Natural killer cell (primary cell): ENCODE data around the gene NR6A1. TPM values are rescaled to one million over a fixed set of nuclear protein-coding genes. Genes with fewer than 3 reads are reported as not detected.

Experiments used
- ATAC-seq, 3 donors: fragments of 150-1000 bp in 2 of 3; fragments of 200-7000 bp in 1 of 3; cut with Tn5 transposase; 1 replicate in 1 of 3; 2 replicates in 2 of 3; pipeline ENCODE4 v1.10.0; 2021; ENCODE audit warnings: mild to moderate bottlenecking in 2 of 3, moderate library complexity in 2 of 3
- DNase-seq, 2 donors: peaks; one replicate each; pipeline versions ENCODE4 v3.0.0 to v3.0.0-alpha.2; 2013 to 2021; ENCODE audit warnings: mixed read lengths in 1 of 2
- H3K27ac ChIP-seq: one replicate; pipeline ENCODE4 v1.5.1; 2013; ENCODE audit warnings: mild to moderate bottlenecking, low read length
- H3K27me3 ChIP-seq: one replicate; pipeline ENCODE4 v1.6.1; 2013; ENCODE audit warnings: low read length; ENCODE audit not compliant: control insufficient read depth, insufficient read depth
- H3K36me3 ChIP-seq: one replicate; pipeline ENCODE4 v1.6.1; 2013; ENCODE audit warnings: low read length; ENCODE audit not compliant: control insufficient read depth, insufficient read depth
- H3K4me1 ChIP-seq: one replicate; pipeline ENCODE4 v1.6.1; 2013; ENCODE audit warnings: low read length; ENCODE audit not compliant: control insufficient read depth, insufficient read depth
- H3K4me3 ChIP-seq: one replicate; pipeline ENCODE4 v1.5.1; 2013; ENCODE audit warnings: low read length
- H3K9me3 ChIP-seq: one replicate; pipeline ENCODE4 v1.6.1; 2013; ENCODE audit warnings: low read length; ENCODE audit not compliant: control insufficient read depth, insufficient read depth
- H3K27ac Mint-ChIP-seq, 2 donors: one replicate each; pipeline ENCODE4 v1.8.0; 2022; ENCODE audit warnings: mild to moderate bottlenecking in 2 of 2, mixed read lengths in 2 of 2, moderate library complexity in 1 of 2
- H3K27me3 Mint-ChIP-seq, 2 donors: one replicate each; pipeline ENCODE4 v1.8.0; 2022; ENCODE audit warnings: low read depth in 2 of 2, mixed read lengths in 2 of 2
- H3K36me3 Mint-ChIP-seq: one replicate; pipeline ENCODE4 v1.8.0; 2022; ENCODE audit warnings: mixed read lengths
- H3K4me1 Mint-ChIP-seq, 2 donors: one replicate each; pipeline ENCODE4 v1.8.0; 2022; ENCODE audit warnings: mixed read lengths in 2 of 2
- H3K4me3 Mint-ChIP-seq: one replicate; pipeline ENCODE4 v1.8.0; 2022; ENCODE audit warnings: mild to moderate bottlenecking, moderate library complexity, mixed read lengths
- H3K9me3 Mint-ChIP-seq, 2 donors: one replicate each; pipeline ENCODE4 v1.8.0; 2022; ENCODE audit warnings: mixed read lengths in 2 of 2
- CTCF ChIP-seq: fragments of 200-600 bp; IDR thresholded peaks from one replicate; pipeline ENCODE4 v1.8.0; 2022; ENCODE audit warnings: antibody characterized with exemption
- WGBS: methylation state at CpG from one replicate; pipeline ENCODE4 v1.1.7; 2013; ENCODE audit warnings: missing lambda C conversion rate; ENCODE audit not compliant: insufficient coverage; 5-methylcytosine and 5-hydroxymethylcytosine counted together
- intact Hi-C: fragments of 100-400 bp; cut with micrococcal nuclease; formaldehyde crosslinking; loops from one replicate; pipeline ENCODE4 v1.14.2; 2022
- total RNA-seq, 4 donors: library from RNA; stranded (reverse); fragments of 120-200 nt in 1 of 4; gene quantifications; one replicate each; pipeline versions ENCODE4 v1.2.3 to v1.2.4, GENCODE V29; 2013 to 2022

NR6A1 gene
- total RNA-seq, 3 donors from 2014 or later (not counting 1 experiment from before 2014, with no cell fraction given), result 0.07 to 0.75 (median 0.49) TPM

GRCh38 chr9:124574534-124575375, 196.4 kb downstream of the NR6A1 start:
- H3K4me3 ChIP-seq, result no peak overlapping the region

GRCh38 chr9:124570942-124571666, 200.0 kb downstream of the NR6A1 start:
- intact Hi-C loops, result no loop called here
- Histone ChIP-seq H3K27ac (no peak overlapping the region), H3K36me3 (no peaks in the 10 kb centered on the region), H3K4me1 (no peaks in the 10 kb centered on the region), H3K9me3 (no peaks in the 10 kb centered on the region), H3K4me3 (no peak overlapping the region), H3K27me3 (no peaks in the 10 kb centered on the region)
- TF ChIP-seq CTCF, result no peak
- WGBS, result 91% methylated on average over 4 of the region's 4 CpGs
- no peak overlapping the region for H3K4me3 Mint-ChIP-seq
- DNase-seq (no peak), ATAC-seq (no peak)
- no peaks in the 10 kb centered on the region for H3K9me3 Mint-ChIP-seq
- peaks cover 8 to 39% of the 10 kb centered on the region in 2 donors for H3K27me3 Mint-ChIP-seq
- H3K27ac Mint-ChIP-seq, result no peak overlapping the region
- H3K4me1 Mint-ChIP-seq, result no peaks in the 10 kb centered on the region
- no peaks in the 10 kb centered on the region for H3K36me3 Mint-ChIP-seq

More at GRCh38 chr9:124574534-124575375, 196.4 kb downstream of the NR6A1 start:
- no peak for TF ChIP-seq CTCF
- ATAC-seq, result no peak
- no peaks in the 10 kb centered on the region for H3K4me1 Mint-ChIP-seq
- no peaks in the 10 kb centered on the region for H3K27me3 ChIP-seq
- H3K9me3 ChIP-seq, result no peaks in the 10 kb centered on the region
- H3K27ac Mint-ChIP-seq, result no peak overlapping the region
- no peaks in the 10 kb centered on the region for H3K9me3 Mint-ChIP-seq
- H3K27ac ChIP-seq, result no peak overlapping the region
- intact Hi-C loops, result no loop called here
- no peak for DNase-seq
- no peaks in the 10 kb centered on the region for H3K36me3 ChIP-seq
- H3K4me3 Mint-ChIP-seq, result no peak overlapping the region
- H3K4me1 ChIP-seq, result no peaks in the 10 kb centered on the region
- WGBS, result 90% methylated on average over 8 of the region's 10 CpGs
- peaks cover 5 to 28% of the 10 kb centered on the region in 2 donors for H3K27me3 Mint-ChIP-seq
- no peaks in the 10 kb centered on the region for H3K36me3 Mint-ChIP-seq

GRCh38 chr9:124569942-124570341, 201.2 kb downstream of the NR6A1 start:
- H3K9me3 Mint-ChIP-seq, result no peaks in the 10 kb centered on the region
- no peak overlapping the region for H3K4me3 ChIP-seq
- H3K4me3 Mint-ChIP-seq, result no peak overlapping the region
- intact Hi-C loops, result no loop called here
- H3K9me3 ChIP-seq, result no peaks in the 10 kb centered on the region
- DNase-seq, result no peak
- no peaks in the 10 kb centered on the region for H3K36me3 Mint-ChIP-seq
- H3K27ac Mint-ChIP-seq, result no peak overlapping the region
- no peak for TF ChIP-seq CTCF
- H3K36me3 ChIP-seq, result no peaks in the 10 kb centered on the region
- no peaks in the 10 kb centered on the region for H3K4me1 ChIP-seq
- ATAC-seq, result no peak
- WGBS, result 78% methylated on average over 2 of the region's 2 CpGs
- H3K27ac ChIP-seq, result no peak overlapping the region
- H3K27me3 Mint-ChIP-seq, result peaks cover 13 to 44% of the 10 kb centered on the region in 2 donors
- no peaks in the 10 kb centered on the region for H3K27me3 ChIP-seq
- H3K4me1 Mint-ChIP-seq, result no peaks in the 10 kb centered on the region
